ACHN (cell line): ENCODE measurements around the gene ZBTB46.
"Not testable (repeated sequence)": the region's sequence is repeated elsewhere in the genome, so short reads cannot be mapped to it uniquely, and the experiment has no call there.

Source experiments
- DNase-seq: peaks from one replicate; pipeline ENCODE4 v3.0.0-alpha.2; 2015
- in situ Hi-C: cut with HindIII; loops from 2 replicates; pipeline ENCODE4 v1.10.0; 2017; ENCODE audit warnings: low sequenced_read_pairs, low pct_ligation_motif_present, low pct_unique_long_range_greater_than_20kb

ZBTB46 gene

DNA sequence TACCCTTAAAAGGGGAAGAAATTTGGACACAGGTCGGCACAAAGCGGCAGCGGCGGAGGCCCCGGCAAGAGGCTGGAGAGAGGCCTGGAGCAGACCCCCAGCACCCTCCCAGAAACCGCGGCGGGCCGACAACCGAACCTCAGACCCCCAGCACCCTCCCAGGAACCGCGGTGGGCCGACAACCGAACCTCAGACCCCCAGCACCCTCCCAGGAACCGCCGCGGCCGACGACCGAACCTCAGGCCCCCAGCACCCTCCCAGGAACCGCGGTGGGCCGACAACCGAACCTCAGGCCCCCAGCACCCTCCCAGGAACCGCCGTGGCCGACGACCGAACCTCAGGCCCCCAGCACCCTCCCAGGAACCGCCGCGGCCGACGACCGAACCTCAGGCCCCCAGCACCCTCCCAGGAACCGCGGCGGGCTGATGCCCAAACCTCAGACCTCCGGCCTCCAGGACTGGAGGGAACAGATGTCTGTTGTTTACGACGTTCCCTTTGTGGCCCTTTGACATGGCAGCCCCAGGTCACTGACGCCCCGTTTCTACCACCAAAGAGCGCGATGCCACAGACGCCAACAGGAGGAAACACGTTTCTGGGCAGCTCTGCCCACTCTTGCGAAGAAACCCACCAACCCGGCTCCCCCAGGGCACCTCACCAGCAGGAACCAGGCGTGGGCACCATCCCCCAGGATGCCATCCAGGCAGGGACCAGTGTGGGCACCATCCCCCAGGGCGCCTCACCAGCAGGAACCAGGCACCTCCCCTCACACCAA is 28.4 kb downstream of the ZBTB46 start:
- no peak for DNase-seq
- in situ Hi-C loops, result no loop called here

DNA sequence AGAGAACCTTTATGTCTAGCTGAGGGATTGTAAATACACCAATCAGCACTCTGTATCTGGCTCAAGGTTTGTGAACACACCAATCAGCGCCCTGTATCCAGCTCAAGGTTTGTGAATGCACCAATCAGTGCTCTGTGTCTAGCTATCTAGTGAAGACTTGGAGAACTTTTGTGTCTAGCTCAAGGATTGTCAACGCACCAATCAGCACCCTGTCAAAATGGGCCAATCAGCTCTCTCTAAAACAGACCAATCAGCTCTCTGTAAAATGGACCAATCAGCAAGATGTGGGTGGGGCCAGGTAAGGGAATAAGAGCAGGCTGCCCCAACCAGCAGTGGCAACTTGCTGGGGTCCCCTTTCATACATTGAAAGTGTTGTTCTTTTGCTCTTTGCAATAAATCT is 29.9 kb downstream of the ZBTB46 start:
- DNase-seq, in situ Hi-C loops: not testable (repeated sequence)

DNA sequence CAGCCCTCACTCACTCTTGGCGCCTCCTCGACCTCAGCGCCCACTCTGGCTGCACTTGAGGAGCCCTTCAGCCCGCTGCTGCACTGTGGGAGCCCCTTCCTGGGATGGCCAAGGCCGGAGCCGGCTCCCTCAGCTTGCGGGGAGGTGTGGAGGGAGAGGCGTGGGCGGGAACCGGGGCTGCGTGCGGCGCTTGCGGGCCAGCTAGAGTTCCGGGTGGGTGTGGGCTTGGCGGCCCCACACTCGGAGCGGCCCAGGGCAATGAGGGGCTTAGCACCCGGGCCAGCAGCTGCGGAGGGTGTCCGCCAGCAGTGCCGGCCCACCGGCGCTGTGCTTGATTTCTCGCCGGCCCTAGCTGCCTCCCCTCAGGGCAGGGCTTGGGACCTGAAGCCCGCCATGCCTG is 30.7 kb downstream of the ZBTB46 start:
- DNase-seq, in situ Hi-C loops: not testable (repeated sequence)

DNA sequence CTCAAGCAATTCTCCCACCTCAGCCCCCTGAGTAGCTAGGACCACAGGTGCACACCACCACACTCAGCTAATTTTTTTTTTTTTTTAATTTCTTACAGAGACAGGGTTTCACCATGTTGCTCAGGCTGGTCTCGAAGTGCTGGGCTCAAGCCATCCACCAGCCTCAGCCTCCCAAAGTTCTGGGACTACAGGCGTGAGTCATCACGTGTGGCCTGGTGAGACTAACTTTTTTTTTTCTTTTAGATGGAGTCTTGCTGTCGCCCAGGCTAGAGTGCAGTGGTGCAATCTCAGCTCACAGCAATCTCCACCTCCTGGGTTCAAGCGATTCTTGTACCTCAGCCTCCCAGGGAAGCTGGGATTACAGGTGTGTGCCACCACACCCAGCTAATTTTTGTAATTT is 31.9 kb downstream of the ZBTB46 start:
- in situ Hi-C loops, DNase-seq: not testable (repeated sequence)

DNA sequence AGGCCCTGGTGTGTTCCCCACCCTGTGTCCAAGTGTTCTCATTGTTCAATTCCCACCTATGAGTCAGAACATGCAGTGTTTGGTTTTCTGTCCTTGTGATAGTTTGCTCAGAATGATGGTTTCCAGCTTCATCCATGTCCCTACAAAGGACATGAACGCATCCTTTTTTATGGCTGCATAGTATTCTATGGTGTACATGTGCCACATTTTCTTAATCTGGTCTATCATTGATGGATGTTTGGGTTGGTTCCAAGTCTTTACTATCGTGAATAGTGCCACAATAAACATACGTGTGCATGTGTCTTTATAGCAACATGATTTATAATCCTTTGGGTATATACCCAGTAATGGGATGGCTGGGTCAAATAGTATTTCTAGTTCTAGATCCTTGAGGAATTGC is 33.9 kb downstream of the ZBTB46 start:
- DNase-seq, in situ Hi-C loops: not testable (repeated sequence)

DNA sequence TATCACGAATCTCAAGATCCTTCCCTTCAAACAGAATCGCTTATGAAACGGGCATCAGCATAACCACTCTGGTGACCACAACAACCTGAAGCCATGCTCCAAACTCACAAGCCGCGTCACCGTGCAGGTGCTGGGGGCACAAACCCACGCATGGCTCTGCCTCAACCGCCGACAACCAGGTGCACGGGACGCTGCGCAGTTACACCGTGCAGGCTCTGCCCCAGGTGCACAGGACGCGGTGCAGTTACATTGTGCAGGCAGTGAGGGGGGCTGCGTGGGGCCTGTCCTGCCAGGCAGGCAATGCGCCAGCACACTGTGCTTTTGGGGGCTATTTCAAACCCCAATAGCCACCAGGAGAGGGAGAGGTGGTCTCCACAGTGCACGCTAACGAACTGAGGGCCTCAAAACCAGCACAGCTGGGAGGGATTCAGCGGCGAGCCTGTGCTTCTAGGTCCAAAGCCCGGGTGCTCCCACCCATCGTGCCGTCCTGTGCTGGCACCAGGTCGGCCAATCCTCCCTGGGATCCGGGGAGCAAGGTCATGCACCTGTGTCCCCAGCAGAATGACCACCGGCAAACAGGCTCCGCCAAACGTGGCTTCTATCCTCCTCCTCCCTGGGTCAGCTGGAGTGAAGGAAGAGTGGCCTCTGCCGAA is 35.8 kb downstream of the ZBTB46 start:
- no peak for DNase-seq
- in situ Hi-C loops, result no loop called here

DNA sequence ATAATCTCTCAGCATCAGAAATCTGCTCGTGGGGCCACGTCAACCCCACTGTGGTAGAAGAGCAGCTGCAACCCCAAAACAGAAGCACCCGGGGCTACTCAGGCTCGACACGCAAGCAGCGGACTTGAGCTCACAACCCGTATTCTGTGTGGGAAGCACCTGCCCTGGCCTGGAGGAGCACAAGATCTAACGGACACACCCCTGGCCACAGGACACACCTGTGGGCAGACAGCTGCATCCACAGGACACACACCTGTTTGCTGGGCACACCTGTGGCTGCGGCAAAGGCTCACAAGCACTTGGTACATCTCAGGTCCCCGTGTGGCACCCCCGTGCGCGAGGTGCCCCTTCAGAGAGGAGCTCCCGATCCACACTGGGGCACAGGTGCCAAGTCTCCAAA is 36.5 kb downstream of the ZBTB46 start:
- in situ Hi-C loops, result no loop called here
- no peak for DNase-seq

DNA sequence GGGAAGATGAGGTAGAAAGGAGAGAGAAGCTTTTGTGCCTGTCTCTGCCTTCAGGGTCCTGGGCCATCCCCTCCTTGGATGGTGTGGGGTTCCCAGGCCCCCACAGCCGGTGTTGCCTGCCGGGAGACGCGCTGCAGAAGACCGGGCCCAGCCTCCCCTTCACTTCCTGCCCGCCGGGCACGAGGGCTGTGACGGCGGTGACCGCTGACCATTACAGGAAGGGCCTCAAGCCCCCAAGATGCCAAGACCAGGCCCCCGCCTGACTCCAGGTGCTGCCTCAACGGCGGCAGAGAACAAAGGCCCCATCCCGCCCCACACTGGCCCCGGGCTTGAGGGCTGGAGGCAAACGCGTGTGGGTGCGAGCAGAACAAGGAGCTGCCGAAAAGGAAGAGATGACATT is 38.2 kb downstream of the ZBTB46 start:
- in situ Hi-C loops, result no loop called here

DNA sequence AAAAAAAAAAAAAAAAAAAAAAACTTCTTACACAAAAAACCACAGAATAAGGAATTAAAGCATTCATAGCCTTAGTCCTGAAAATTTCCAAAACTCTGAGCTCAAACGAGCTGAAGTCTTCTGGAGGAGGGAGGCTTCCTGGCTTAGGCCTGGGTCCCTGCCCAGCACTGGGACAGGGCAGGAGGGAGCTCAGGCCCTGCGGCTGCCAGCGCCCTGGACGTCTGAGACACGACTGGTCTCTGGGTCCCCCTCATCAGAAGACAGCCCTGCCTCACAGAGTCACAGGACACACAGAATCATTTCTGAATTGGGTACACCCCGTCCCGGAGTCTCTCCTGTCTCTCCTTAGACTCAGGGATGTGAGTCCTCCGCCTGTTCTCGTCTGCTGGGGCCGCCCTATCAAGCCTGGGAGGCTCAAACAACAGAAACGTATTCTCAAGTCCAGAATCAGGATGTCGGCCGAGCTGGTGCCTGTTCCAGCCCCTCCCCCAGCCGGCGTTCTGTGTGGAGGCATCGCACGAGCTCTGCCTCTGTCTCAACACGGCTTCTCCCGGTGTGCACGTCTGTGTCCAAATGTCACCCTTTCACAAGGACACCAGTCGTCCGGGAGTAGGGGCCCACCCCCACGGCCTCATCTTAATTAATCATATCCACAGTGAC is 39.4 kb downstream of the ZBTB46 start:
- in situ Hi-C loops, result no loop called here
- no peak for DNase-seq

More for the DNA sequence above, 38.2 kb downstream of the ZBTB46 start:
- DNase-seq, result no peak

DNA sequence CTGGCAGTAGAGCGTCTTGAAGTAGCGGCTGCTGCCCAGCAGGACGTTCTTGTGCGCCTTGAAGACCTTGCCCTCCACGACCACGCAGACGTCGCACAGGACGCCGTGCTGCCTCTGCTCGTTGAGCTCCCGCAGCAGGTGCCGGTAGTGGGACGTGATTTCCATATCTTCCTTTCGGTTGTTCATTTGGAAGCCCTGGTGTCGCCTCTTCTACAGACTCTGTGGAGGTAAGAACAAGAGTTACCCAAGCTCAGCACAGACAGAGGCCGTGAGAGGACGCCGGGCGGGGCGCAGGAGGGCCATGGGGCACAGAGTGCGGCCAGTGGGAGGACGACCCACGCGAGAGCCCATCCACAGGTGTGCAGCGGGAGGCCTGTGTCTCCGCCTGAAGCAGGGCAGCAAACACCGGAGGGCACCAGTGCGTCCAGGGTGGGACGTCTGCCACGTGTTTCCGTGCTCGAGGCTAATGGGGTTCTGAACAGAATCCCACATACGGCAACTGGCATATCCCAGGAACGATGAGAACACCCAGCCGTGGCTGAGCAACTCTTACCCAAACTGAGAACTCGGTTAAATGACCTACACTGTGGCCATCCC is 40.4 kb downstream of the ZBTB46 start:
- in situ Hi-C loops, result no loop called here
- DNase-seq, result no peak

DNA sequence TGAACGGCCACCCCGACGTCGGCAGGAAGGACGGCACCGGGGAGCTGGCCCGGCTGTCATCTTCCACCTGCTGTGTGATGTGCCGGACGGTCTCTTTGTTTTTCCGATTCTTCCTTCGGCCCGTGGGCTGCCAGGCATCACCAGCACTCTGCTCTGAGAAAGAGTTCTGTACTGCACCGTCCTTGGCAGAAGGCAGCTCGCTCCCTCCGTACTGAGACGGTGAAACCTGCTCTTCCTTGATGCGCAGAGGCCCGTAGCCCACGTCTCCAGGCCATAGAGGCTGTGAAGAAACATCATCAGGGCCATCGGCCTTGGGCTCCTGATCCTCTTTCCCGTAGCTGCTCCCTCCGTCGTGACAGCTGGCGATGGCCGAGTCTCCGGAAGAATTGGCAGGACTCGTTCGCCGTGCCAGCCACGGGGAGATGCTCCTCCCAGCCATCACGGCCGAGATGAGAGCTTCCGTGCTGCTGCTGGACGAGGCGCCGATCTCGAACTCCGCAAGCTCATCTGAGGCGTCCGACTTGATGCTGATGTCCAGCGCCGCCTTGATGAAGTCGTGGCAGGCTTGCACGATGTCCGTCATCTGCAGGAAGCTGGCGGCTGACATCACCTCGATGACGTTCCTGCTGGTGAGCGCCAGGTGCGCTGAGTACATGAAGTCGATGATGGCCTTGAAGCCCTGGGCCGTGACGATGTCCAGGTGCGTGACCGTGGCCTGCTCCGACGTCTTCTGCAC is 41.1 kb downstream of the ZBTB46 start:
- DNase-seq, result no peak
- in situ Hi-C loops, result no loop called here

DNA sequence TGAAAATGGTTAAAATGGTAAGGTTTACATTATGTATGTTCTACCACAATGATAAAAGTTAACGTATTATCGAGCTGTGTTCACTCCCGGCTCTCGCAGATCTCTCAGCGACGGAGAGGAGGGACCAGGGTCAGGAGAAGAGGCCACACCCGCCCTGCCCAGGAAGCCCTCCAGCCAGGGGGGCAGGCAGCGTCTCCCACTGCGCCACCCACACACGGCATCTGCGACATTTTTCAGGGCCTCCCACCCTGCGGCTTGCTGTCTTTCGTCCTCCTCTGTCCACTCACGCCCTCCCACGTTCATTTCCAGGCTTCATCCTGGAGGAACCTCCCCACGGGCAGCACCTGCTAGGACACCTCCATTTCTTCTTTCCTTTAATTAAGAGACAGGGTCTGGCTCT is 43.3 kb downstream of the ZBTB46 start:
- DNase-seq, result no peak
- in situ Hi-C loops, result no loop called here

DNA sequence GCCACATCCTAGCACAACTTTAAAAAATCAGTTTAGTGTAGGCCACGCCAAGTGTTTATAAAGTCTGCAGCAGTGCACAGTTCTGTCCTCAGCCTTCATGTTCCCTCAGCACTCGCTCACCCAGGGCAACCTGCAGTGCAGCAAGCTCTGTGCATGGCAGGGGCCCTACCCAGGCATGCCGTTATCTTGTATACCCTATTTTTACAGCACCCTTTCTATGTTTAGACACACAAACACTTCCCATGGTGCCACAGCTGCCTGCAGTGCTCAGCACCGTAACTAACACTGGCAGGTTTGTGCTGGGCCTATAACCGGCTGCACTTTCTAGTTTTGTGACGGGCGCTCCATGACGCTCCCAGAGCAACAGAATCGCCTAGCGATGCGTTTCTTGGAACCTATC is 43.8 kb downstream of the ZBTB46 start:
- DNase-seq, result no peak
- in situ Hi-C loops, result no loop called here

DNA sequence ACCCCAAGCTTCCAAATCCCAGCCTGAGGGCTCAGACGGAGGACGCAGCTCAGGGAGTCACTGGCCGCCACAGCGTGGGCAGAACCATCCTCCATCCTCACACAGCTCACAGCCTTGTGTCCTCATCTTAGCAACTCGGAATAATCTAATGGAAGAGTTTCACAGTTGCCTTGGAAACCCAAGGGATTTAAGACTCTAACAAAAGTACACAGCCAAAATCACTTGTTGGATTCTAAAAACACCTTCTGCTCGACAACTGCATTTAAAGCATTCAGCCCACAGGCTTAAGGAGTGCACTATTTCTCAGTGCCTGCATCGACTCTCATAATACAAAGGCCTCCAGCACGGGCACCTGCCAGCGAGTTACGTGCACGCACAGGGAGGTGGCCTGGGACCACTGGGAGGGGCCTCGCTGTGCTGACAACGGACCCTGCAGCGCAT is 45.4 kb downstream of the ZBTB46 start:
- in situ Hi-C loops, result no loop called here
- DNase-seq, result no peak

DNA sequence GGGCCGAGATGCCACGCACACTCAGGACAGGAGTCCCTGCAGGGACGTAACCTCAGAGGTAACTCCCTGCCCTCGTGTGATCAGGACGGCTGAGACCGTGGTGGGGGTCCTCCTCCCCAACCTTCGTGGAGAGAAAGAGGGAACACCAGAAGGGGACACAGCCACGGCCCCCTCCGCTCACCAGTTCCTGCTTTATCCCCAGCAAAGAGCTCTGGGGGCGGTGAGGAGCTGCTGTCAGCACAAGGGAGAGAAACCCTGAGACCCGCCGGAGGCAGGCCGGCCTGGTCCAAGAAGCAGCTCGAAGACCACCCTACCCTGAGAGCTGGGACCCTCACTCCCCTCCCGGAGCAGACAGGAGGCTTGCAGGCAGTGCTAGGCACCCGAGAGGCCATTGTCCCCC is 47.1 kb downstream of the ZBTB46 start:
- in situ Hi-C loops, result no loop called here
- no peak for DNase-seq

DNA sequence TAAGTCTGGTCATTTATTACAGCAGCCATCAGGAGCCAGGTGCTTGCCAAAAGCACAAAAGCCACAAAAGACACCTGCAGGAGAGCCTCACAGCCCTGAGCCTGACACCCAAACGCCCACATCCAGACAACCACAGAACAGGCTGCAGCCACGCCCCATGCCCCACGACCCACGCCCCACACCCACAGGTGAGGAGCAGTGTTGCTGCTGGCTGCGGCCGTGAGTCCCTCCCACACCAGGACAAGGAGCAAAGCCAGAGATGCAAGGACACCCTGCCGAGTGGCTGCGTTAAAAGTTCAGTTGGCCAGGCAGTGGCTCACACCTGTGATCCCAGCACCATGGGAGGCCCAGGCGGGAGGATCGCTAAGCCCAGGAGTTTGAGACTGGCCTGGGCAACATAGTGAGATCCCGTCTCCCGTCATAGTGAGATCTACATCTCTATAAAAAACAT is 48.5 kb downstream of the ZBTB46 start:
- DNase-seq, result no peak
- in situ Hi-C loops, result no loop called here

DNA sequence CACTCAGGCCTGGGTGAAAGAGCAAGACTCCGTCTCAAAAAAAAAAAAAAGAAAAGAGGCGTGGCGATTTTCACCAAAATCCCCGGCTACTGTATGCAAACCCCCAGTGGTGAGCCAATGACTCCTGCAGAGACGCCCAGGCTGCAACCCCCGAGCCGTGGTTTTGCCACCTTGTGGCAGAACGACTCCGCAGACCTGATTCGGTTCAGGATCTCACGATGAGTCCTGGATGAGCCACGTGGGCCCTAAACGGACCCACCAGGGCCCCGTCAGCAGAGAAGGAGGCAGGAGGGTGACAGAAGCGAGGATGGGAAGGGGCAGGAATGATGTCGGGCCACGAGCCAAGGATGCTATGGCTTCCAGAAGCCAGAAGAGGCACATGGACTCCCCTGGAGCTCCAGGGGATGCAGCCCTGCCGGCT is 49.0 kb downstream of the ZBTB46 start:
- DNase-seq, result no peak
- in situ Hi-C loops, result no loop called here

DNA sequence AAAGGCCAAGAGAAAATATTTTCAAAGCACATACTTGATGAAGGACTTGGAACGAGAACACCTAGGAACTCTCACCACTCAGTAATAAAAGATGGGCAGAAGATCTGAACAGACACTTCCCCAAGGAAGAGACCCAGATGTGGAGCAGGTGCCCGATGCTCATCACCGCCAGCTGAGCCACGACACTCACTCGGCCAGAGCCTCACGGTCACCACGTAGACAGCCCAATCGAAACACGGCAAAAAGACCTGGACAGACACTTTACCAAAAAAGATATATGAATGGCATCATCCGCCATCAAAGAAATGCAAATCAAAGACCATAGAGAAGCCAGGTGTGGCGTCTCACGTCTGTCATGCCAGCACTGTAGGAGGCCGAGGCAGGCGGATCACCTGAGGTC is 49.9 kb downstream of the ZBTB46 start:
- no peak for DNase-seq
- in situ Hi-C loops, result no loop called here

DNA sequence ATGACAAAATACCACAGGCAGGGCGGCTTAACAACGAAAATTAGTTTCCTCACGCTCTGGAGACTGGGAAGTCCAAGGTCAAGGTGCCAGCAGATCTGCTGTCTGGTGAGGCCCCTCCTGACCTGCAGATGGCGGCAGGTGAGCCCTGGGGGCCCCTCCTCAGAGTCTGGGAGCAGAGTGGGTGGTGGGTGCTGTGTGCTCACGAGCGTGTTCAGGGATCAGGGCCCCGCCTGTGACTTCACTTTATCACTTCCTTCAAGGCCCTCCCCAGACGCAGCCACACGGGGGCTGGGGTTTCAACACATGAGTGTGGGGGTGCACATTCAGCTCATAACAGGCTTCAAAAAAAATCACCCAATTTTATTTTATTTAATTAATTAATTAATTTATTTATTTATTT is 52.2 kb downstream of the ZBTB46 start:
- in situ Hi-C loops, result no loop called here
- no peak for DNase-seq
